ENCODE measurements around the gene CSF1.

The CSF1 gene

DNA sequence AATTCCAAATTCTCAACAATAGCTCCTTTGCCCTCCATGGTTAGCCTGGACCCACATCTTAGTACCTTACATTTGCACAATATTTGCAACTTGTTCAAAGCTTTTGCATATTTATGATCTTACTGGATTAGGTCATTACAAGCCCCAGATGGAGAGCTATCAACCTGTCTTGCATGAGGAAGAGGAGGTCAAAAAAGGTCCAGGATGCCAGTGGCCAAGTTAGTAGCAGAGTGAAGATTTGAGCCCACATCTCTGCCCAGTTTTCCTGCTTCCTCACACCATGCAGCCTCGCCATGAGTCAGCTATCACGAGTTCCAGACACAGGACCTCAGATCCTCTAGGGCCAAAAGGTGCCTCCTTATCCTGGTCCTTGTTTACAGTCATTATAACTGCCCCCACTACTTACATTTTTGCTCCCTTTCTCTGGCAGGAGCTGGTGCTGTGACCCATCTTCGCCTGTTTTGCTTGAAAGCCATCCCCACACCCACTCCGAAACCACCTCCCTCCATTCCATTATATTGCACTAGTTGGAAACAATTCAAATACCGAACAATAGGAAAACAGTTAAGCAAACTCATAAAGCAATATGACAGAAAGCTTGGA is 68.9 kb downstream of the CSF1 start:
- DNase-seq, result no peak

Data from NCI-H446 (cell line).